H1 (cell line): ENCODE measurements around the gene ARHGAP24. TPM values are rescaled to one million over a fixed set of nuclear protein-coding genes. Genes with fewer than 3 reads are reported as not detected.

Experiments
- CTCF ChIA-PET: fragments of 300-600 bp; sonication (Branson Sonifier 250); formaldehyde crosslinking; loops from one replicate; lab custom pipeline; 2021; ENCODE audit not compliant: partially characterized antibody; lab: Charles Lee
- POLR2A ChIA-PET: fragments of 300-600 bp; sonication (Branson Sonifier 250); formaldehyde crosslinking; loops from one replicate; lab custom pipeline; 2021; ENCODE audit warnings: inconsistent platforms; ENCODE audit not compliant: partially characterized antibody; lab: Charles Lee
- DNase-seq, 2 experiments: peaks; one replicate each; pipeline versions ENCODE4 v3.0.0 to v3.0.0-alpha.2; 2010 to 2022; ENCODE audit warnings: low spot score in 2 of 2, low read depth in 1 of 2, mixed read lengths in 1 of 2
- FAIRE-seq: peaks from 2 replicates; lab custom pipeline; 2011; peaks lifted over from hg19 to GRCh38; lab: Jason Lieb, UNC
- H2AFZ ChIP-seq: 2 replicates; pipeline ENCODE4 v1.8.1; 2012; ENCODE audit warnings: low read length, inconsistent platforms
- H2AK5ac ChIP-seq: 2 replicates; pipeline ENCODE4 v1.6.1; 2013; ENCODE audit warnings: low read depth, low read length
- H2BK120ac ChIP-seq: replicated peaks from 2 replicates; pipeline ENCODE3; 2013; ENCODE audit warnings: low read depth, low read length, inconsistent platforms
- H2BK12ac ChIP-seq: 2 replicates; pipeline ENCODE4 v1.6.1; 2013; ENCODE audit warnings: low read depth, low read length
- H2BK15ac ChIP-seq: 2 replicates; pipeline ENCODE4 v1.6.1; 2013; ENCODE audit warnings: low read length
- H2BK20ac ChIP-seq: 2 replicates; pipeline ENCODE4 v1.6.1; 2013; ENCODE audit warnings: low read length
- H2BK5ac ChIP-seq: 2 replicates; pipeline ENCODE4 v1.6.1; 2013; ENCODE audit warnings: low read depth, low read length
- H3K14ac ChIP-seq: 2 replicates; pipeline ENCODE4 v1.6.1; 2013; ENCODE audit warnings: inconsistent platforms; ENCODE audit not compliant: insufficient read length
- H3K18ac ChIP-seq: 2 replicates; pipeline ENCODE4 v1.6.1; 2013; ENCODE audit warnings: low read length; ENCODE audit errors: extremely low read depth
- H3K23ac ChIP-seq: 2 replicates; pipeline ENCODE4 v1.6.1; 2013; ENCODE audit warnings: inconsistent platforms; ENCODE audit not compliant: insufficient read length
- H3K23me2 ChIP-seq: 2 replicates; pipeline ENCODE4 v1.6.1; 2013; ENCODE audit warnings: low read depth, low read length
- H3K27ac ChIP-seq: 2 replicates; pipeline ENCODE4 v1.6.1; 2011; ENCODE audit warnings: low read depth, low read length, inconsistent platforms
- H3K27me3 ChIP-seq, 4 experiments: replicated peaks in 1 of 4; 1 replicate in 1 of 4; 2 replicates in 3 of 4; pipeline versions ENCODE4 v1.6.1 to v1.8.1; 2011 to 2013; ENCODE audit warnings: low read length in 3 of 4, mild to moderate bottlenecking in 3 of 4, inconsistent platforms in 2 of 4, mixed read lengths in 2 of 4, moderate library complexity in 1 of 4; ENCODE audit not compliant: control insufficient read depth in 3 of 4, insufficient read depth in 3 of 4; ENCODE audit errors: extremely low read depth in 1 of 4
- H3K36me3 ChIP-seq, 4 experiments: 2 replicates each; pipeline versions ENCODE4 v1.6.1 to v1.8.1; 2011 to 2013; ENCODE audit warnings: mild to moderate bottlenecking in 4 of 4, low read length in 3 of 4, moderate library complexity in 2 of 4, control low read depth in 1 of 4, inconsistent platforms in 1 of 4; ENCODE audit not compliant: insufficient read depth in 4 of 4, control insufficient read depth in 2 of 4
- H3K4ac ChIP-seq: replicated peaks from 2 replicates; pipeline ENCODE3; 2013; ENCODE audit warnings: low read length, low read depth, mixed read lengths, inconsistent platforms; ENCODE audit not compliant: insufficient read length
- H3K4me1 ChIP-seq, 4 experiments: replicated peaks in 1 of 4; 1 replicate in 1 of 4; 2 replicates in 3 of 4; pipeline versions ENCODE4 v1.6.1 to v1.8.1; 2011 to 2013; ENCODE audit warnings: low read length in 3 of 4, inconsistent platforms in 2 of 4, mixed read lengths in 1 of 4; ENCODE audit not compliant: insufficient read depth in 4 of 4, control insufficient read depth in 3 of 4
- H3K4me2 ChIP-seq, 2 experiments: 2 replicates each; pipeline versions ENCODE4 v1.6.1 to v1.8.1; 2011 to 2013; ENCODE audit warnings: low read depth in 2 of 2, low read length in 2 of 2, control low read depth in 1 of 2, inconsistent platforms in 1 of 2, mild to moderate bottlenecking in 1 of 2; ENCODE audit not compliant: insufficient read depth in 1 of 2
- H3K4me3 ChIP-seq, 4 experiments: fragments of 200-600, 300-600 bp in 1 of 4; sonication (generic), shearing (Covaris generic), sonication (Bioruptor Twin) in 1 of 4; 2 replicates each; pipeline versions ENCODE4 v1.5.1 to v1.8.1; 2011 to 2016; ENCODE audit warnings: low read length in 4 of 4, low read depth in 3 of 4, control low read depth in 2 of 4, inconsistent platforms in 2 of 4, mild to moderate bottlenecking in 2 of 4, mixed read lengths in 1 of 4, moderate library complexity in 1 of 4; ENCODE audit not compliant: insufficient read depth in 2 of 4; ENCODE audit errors: extremely low read depth in 1 of 4
- H3K56ac ChIP-seq: replicated peaks from 2 replicates; pipeline ENCODE3; 2013; ENCODE audit warnings: low read depth, mild to moderate bottlenecking, mixed read lengths, low read length, inconsistent platforms; ENCODE audit not compliant: insufficient read length
- H3K79me1 ChIP-seq: 2 replicates; pipeline ENCODE4 v1.6.1; 2013; ENCODE audit warnings: low read depth, low read length, control low read depth
- H3K79me2 ChIP-seq, 2 experiments: 2 replicates each; pipeline versions ENCODE4 v1.6.1 to v1.8.1; 2012 to 2013; ENCODE audit warnings: low read length in 2 of 2, mild to moderate bottlenecking in 2 of 2, inconsistent platforms in 1 of 2; ENCODE audit not compliant: insufficient read depth in 2 of 2, control insufficient read depth in 1 of 2
- H3K9ac ChIP-seq, 4 experiments: replicated peaks in 1 of 4; 1 replicate in 1 of 4; 2 replicates in 3 of 4; pipeline versions ENCODE4 v1.6.1 to v1.8.1; 2011 to 2013; ENCODE audit warnings: low read depth in 3 of 4, low read length in 3 of 4, control low read depth in 2 of 4, mild to moderate bottlenecking in 2 of 4, moderate library complexity in 2 of 4, inconsistent platforms in 1 of 4; ENCODE audit errors: extremely low read depth in 1 of 4
- H3K9me3 ChIP-seq, 2 experiments: 2 replicates each; pipeline versions ENCODE4 v1.6.1 to v1.8.1; 2012 to 2013; ENCODE audit warnings: mild to moderate bottlenecking in 2 of 2, moderate library complexity in 2 of 2, control low read depth in 1 of 2, inconsistent platforms in 1 of 2, low read depth in 1 of 2, low read length in 1 of 2, mixed read lengths in 1 of 2; ENCODE audit not compliant: insufficient read depth in 2 of 2
- H4K20me1 ChIP-seq, 2 experiments: replicated peaks in 1 of 2; 2 replicates each; pipeline versions ENCODE3 to v1.8.1; 2011 to 2013; ENCODE audit warnings: inconsistent platforms in 2 of 2, low read length in 2 of 2, mild to moderate bottlenecking in 1 of 2; ENCODE audit not compliant: insufficient read depth in 2 of 2, control insufficient read depth in 1 of 2
- H4K5ac ChIP-seq: 2 replicates; pipeline ENCODE4 v1.6.1; 2013; ENCODE audit warnings: low read length, low read depth, mixed read lengths, inconsistent platforms; ENCODE audit not compliant: insufficient read length
- H4K8ac ChIP-seq: 2 replicates; pipeline ENCODE4 v1.8.0; 2013; ENCODE audit warnings: mild to moderate bottlenecking, moderate library complexity, low read length, inconsistent platforms; ENCODE audit not compliant: insufficient read depth; ENCODE audit errors: extremely low read depth
- H4K91ac ChIP-seq: replicated peaks from 2 replicates; pipeline ENCODE3; 2013; ENCODE audit warnings: low read length, mixed read lengths, inconsistent platforms; ENCODE audit not compliant: insufficient read length
- CBX8 ChIP-seq: fragments of 300-800, 300-1000 bp; sonication (generic); IDR thresholded peaks from 2 replicates; pipeline ENCODE4 v1.7.1; 2016; ENCODE audit warnings: low read depth, low read length, borderline replicate concordance
- CREB1 ChIP-seq: IDR thresholded peaks from 2 replicates; pipeline ENCODE4 v1.6.1; 2012; ENCODE audit warnings: inconsistent platforms
- CTBP2 ChIP-seq: IDR thresholded peaks from 2 replicates; pipeline ENCODE4 v1.7.0; 2011; ENCODE audit warnings: borderline replicate concordance, mild to moderate bottlenecking, moderate library complexity, mixed read lengths, low read length; ENCODE audit not compliant: insufficient read depth, insufficient read length
- EP300 ChIP-seq, 2 experiments: IDR thresholded peaks; 1 replicate in 1 of 2; 2 replicates in 1 of 2; pipeline ENCODE4 v1.6.1; 2011 to 2012; ENCODE audit warnings: low read depth in 2 of 2, low read length in 2 of 2, mild to moderate bottlenecking in 2 of 2, borderline replicate concordance in 1 of 2, inconsistent platforms in 1 of 2, moderate library complexity in 1 of 2
- EZH2 ChIP-seq: fragments of 200-600 bp; sonication (generic); IDR thresholded peaks from 2 replicates; pipeline ENCODE4 v1.7.1; 2012; ENCODE audit warnings: low read depth, mild to moderate bottlenecking, moderate library complexity, low read length, inconsistent platforms; ENCODE audit not compliant: severe bottlenecking
- KDM1A ChIP-seq: fragments of 200-600, 300-600 bp; sonication (generic); IDR thresholded peaks from 2 replicates; pipeline ENCODE4 v1.7.1; 2016; ENCODE audit warnings: mild to moderate bottlenecking, low read length, borderline replicate concordance
- MAFK ChIP-seq: IDR thresholded peaks from 2 replicates; pipeline ENCODE4 v1.6.1; 2012; ENCODE audit warnings: low read depth, mild to moderate bottlenecking, improper control_type of control experiment, low read length
- PHF8 ChIP-seq: fragments of 200-600 bp; sonication (generic); conservative IDR thresholded peaks from 2 replicates; pipeline ENCODE4 v1.7.1; 2012; ENCODE audit warnings: low read depth, mild to moderate bottlenecking, inconsistent platforms, low read length, moderate library complexity
- POLR2A ChIP-seq, 2 experiments: IDR thresholded peaks; 1 replicate in 1 of 2; 2 replicates in 1 of 2; pipeline ENCODE4 v1.6.1; 2011; ENCODE audit warnings: low read depth in 2 of 2, low read length in 2 of 2, mild to moderate bottlenecking in 2 of 2; ENCODE audit errors: control extremely low read depth in 1 of 2
- RFX5 ChIP-seq: IDR thresholded peaks from 2 replicates; pipeline ENCODE4 v1.6.1; 2011; ENCODE audit warnings: low read depth, low read length, improper control_type of control experiment, borderline replicate concordance
- SIRT6 ChIP-seq: IDR thresholded peaks from one replicate; pipeline ENCODE4 v1.7.1; 2012; ENCODE audit warnings: low read length, inconsistent platforms
- SIX5 ChIP-seq: IDR thresholded peaks from 2 replicates; pipeline ENCODE4 v1.6.1; 2011; ENCODE audit warnings: mild to moderate bottlenecking, low read depth, low read length
- SP2 ChIP-seq: IDR thresholded peaks from 2 replicates; pipeline ENCODE4 v1.6.1; 2012; ENCODE audit warnings: mild to moderate bottlenecking, low read length, inconsistent platforms
- TAF1 ChIP-seq: IDR thresholded peaks from 2 replicates; pipeline ENCODE4 v1.6.1; 2011; ENCODE audit warnings: mild to moderate bottlenecking, low read depth, low read length
- TCF12 ChIP-seq: IDR thresholded peaks from 2 replicates; pipeline ENCODE4 v1.6.1; 2011; ENCODE audit warnings: low read depth, mild to moderate bottlenecking, low read length
- WGBS, 2 experiments: shearing (Covaris generic) in 1 of 2; methylation state at CpG; one replicate each; pipeline versions ENCODE4 v1.1.6 to v1.1.7; 2013 to 2015; ENCODE audit warnings: low lambda C conversion rate in 2 of 2, mixed read lengths in 2 of 2, inconsistent platforms in 1 of 2, low coverage in 1 of 2, missing lambda C conversion rate in 1 of 2; ENCODE audit not compliant: insufficient replicate concordance in 2 of 2, insufficient coverage in 1 of 2, insufficient read length in 1 of 2; ENCODE audit errors: extremely low coverage in 1 of 2, missing lambda C conversion rate in 1 of 2; 5-methylcytosine and 5-hydroxymethylcytosine counted together
- polyA plus RNA-seq, 7 experiments: library from polyadenylated mRNA; depleted of rRNA in 3 of 7; stranded (reverse) in 5 of 7; unstranded in 2 of 7; fragments of >200 nt in 5 of 7; fragments of 200-250 nt in 2 of 7; gene quantifications; 1 replicate in 5 of 7; 2 replicates in 1 of 7; 4 replicates in 1 of 7; pipeline versions ENCODE4 v1.2.1 to v1.2.3, GENCODE V29; 2011 to 2013; ENCODE audit warnings: missing spikeins in 2 of 7, mixed read lengths in 2 of 7
- total RNA-seq: library from RNA; stranded (reverse); fragmentation: NEBNext Ultra II Directional; extraction: Animal tissue kit (Norgen Biotek cat#: 25700); gene quantifications from 2 replicates; pipeline ENCODE4 v1.2.1, GENCODE V29; 2021

ARHGAP24 gene
- total and polyA plus RNA-seq, 2 of the 8 experiments (the other 6 are each of a cell fraction or from before 2014, with no cell fraction given), result 0.08 to 0.50 TPM

GRCh38 chr4:86048426-86048825 lies 573.5 kb downstream of the ARHGAP24 start:
- H2AK5ac ChIP-seq, result no peak overlapping the region

More at GRCh38 chr4:86048426-86048825, 573.5 kb downstream of the ARHGAP24 start:
- TF ChIP-seq CREB1, result no peak
- no peak for TF ChIP-seq EP300 (IDR thresholded peaks at IDR 0.05; ENCODE audit: borderline replicate concordance in 1 of 2, low read depth in 2 of 2, low read length in 2 of 2)
- no peak for TF ChIP-seq PHF8
- no peak for TF ChIP-seq TCF12
- TF ChIP-seq EZH2, result no peak
- no peak for TF ChIP-seq POLR2A (IDR thresholded peaks at IDR 0.05; ENCODE audit: control extremely low read depth in 1 of 2, low read depth in 2 of 2, low read length in 2 of 2)
- no peak for TF ChIP-seq SP2
- no peak for TF ChIP-seq SIX5
- TF ChIP-seq KDM1A, result no peak
- no peak for TF ChIP-seq CTBP2
- TF ChIP-seq CBX8, result no peak
- TF ChIP-seq MAFK, result no peak
- no peak for TF ChIP-seq RFX5
- TF ChIP-seq SIRT6, result no peak
- no peak for TF ChIP-seq TAF1
- H3K9me3 ChIP-seq, result no peaks in the 10 kb centered on the region
- H3K4ac ChIP-seq, result no peak overlapping the region
- H3K9ac ChIP-seq, result no peak overlapping the region
- no peak overlapping the region for H3K4me3 ChIP-seq
- FAIRE-seq (no peak), DNase-seq (no peak)
- H3K23ac ChIP-seq, result no peak overlapping the region
- no peaks in the 10 kb centered on the region for H3K36me3 ChIP-seq
- no peak overlapping the region for H2BK5ac ChIP-seq
- H2AFZ ChIP-seq, result no peak overlapping the region
- H2BK120ac ChIP-seq, result no peak overlapping the region
- H3K79me2 ChIP-seq, result no peaks in the 10 kb centered on the region
- H3K4me1 ChIP-seq, result no peaks in the 10 kb centered on the region
- H3K23me2 ChIP-seq, result no peaks in the 10 kb centered on the region
- H3K14ac ChIP-seq, result no peak overlapping the region
- H4K5ac ChIP-seq, result no peak overlapping the region
- CTCF ChIA-PET, result interaction anchor here (1.1 kb wide), 1 partner anchor 251 kb away, joined by 3 read pairs; no protein-coding TSS in a partner anchor
- no peak overlapping the region for H3K18ac ChIP-seq
- 86% methylated on average over 1 of the region's 1 CpG; no CpG with 5 or more reads in 1 of the 2 experiments for WGBS, 2 experiments
- H4K8ac ChIP-seq, result no peak overlapping the region
- POLR2A ChIA-PET, result no interaction called here
- no peak overlapping the region for H3K56ac ChIP-seq
- no peak overlapping the region for H2BK20ac ChIP-seq
- H3K79me1 ChIP-seq, result no peaks in the 10 kb centered on the region
- no peak overlapping the region for H2BK12ac ChIP-seq
- no peaks in the 10 kb centered on the region for H3K27me3 ChIP-seq
- H3K27ac ChIP-seq, result no peak overlapping the region
- no peak overlapping the region for H2BK15ac ChIP-seq
- no peak overlapping the region for H3K4me2 ChIP-seq
- H4K91ac ChIP-seq, result no peak overlapping the region
- H4K20me1 ChIP-seq, result no peaks in the 10 kb centered on the region
